Thyroid gland (tissue), 4 donors: ENCODE data around the gene MCAT.

ENCODE experiments used
- POLR2A ChIP-seq, 2 donors: fragments of 450-650 bp; IDR thresholded peaks; one replicate each; pipeline ENCODE4 v1.6.1; 2017; ENCODE audit warnings: antibody characterized with exemption in 2 of 2, mild to moderate bottlenecking in 2 of 2, moderate library complexity in 1 of 2
- TF ChIP-seq, protein P1 (sequence below), 6 experiments: fragments of 200-600 bp in 3 of 6; fragments of 450-650 bp in 3 of 6; sonication (generic) in 3 of 6; IDR thresholded peaks; one replicate each; pipeline ENCODE4 v1.5.1; 2016 to 2019; ENCODE audit warnings: antibody characterized with exemption in 6 of 6, mild to moderate bottlenecking in 2 of 6, inconsistent platforms in 1 of 6, moderate library complexity in 1 of 6

DNA sequence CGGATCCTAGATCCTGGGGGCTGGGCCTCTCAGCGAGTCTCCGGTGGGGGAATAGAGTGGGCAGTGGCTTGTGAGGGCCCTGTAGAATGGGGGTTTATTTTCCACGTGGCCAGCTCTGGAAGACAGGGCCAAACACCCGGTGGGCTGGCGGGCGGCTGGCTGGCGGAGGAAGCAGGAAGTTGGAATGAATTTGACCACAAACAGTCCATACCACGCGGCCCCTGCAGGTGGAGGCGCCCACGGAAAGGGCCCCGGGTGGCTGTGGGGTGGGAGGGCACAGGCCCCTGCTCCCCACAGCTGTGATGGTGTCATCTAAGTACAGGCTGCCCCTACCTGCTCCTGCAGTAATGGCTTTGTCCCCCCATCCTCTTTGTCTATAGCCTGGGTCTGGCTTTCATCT, 15.1 kb downstream of the MCAT start:
- TF ChIP-seq, protein P1, sequence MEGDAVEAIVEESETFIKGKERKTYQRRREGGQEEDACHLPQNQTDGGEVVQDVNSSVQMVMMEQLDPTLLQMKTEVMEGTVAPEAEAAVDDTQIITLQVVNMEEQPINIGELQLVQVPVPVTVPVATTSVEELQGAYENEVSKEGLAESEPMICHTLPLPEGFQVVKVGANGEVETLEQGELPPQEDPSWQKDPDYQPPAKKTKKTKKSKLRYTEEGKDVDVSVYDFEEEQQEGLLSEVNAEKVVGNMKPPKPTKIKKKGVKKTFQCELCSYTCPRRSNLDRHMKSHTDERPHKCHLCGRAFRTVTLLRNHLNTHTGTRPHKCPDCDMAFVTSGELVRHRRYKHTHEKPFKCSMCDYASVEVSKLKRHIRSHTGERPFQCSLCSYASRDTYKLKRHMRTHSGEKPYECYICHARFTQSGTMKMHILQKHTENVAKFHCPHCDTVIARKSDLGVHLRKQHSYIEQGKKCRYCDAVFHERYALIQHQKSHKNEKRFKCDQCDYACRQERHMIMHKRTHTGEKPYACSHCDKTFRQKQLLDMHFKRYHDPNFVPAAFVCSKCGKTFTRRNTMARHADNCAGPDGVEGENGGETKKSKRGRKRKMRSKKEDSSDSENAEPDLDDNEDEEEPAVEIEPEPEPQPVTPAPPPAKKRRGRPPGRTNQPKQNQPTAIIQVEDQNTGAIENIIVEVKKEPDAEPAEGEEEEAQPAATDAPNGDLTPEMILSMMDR (IDR thresholded peaks at IDR 0.05), result no peak
- no peak for TF ChIP-seq POLR2A (IDR thresholded peaks at IDR 0.05)
